Osteoblast (primary cell): ENCODE results near the gene KRTAP29-1. TPM values are rescaled to one million over a fixed set of nuclear protein-coding genes. Genes with fewer than 3 reads are reported as not detected.

ENCODE experiments used
- DNase-seq: peaks from one replicate; pipeline ENCODE4 v3.0.0; 2011; ENCODE audit warnings: low spot score, mixed read lengths; ENCODE audit not compliant: insufficient read length; ENCODE audit errors: missing footprints
- H2AFZ ChIP-seq: 2 replicates; pipeline ENCODE4 v1.6.0; 2011; ENCODE audit warnings: mild to moderate bottlenecking, low read length
- H3K27ac ChIP-seq: 2 replicates; pipeline ENCODE4 v1.5.1; 2011; ENCODE audit warnings: mild to moderate bottlenecking, low read depth, low read length, moderate library complexity
- H3K27me3 ChIP-seq: 2 replicates; pipeline ENCODE4 v1.6.0; 2012; ENCODE audit warnings: mild to moderate bottlenecking, control low read depth, inconsistent platforms, low read length, moderate library complexity; ENCODE audit not compliant: insufficient read depth
- H3K36me3 ChIP-seq: 2 replicates; pipeline ENCODE4 v1.5.1; 2011; ENCODE audit warnings: mild to moderate bottlenecking, low read length, control low read depth, moderate library complexity; ENCODE audit not compliant: insufficient read depth
- H3K4me1 ChIP-seq: 2 replicates; pipeline ENCODE4 v1.5.1; 2011; ENCODE audit warnings: mild to moderate bottlenecking, low read length, control low read depth, moderate library complexity; ENCODE audit not compliant: insufficient read depth
- H3K4me2 ChIP-seq: 2 replicates; pipeline ENCODE4 v1.6.0; 2011; ENCODE audit warnings: mild to moderate bottlenecking, low read length; ENCODE audit not compliant: insufficient read depth
- H3K4me3 ChIP-seq: fragments of 200-600 bp; sonication (generic); 3 replicates; pipeline ENCODE4 v1.5.1; 2012; ENCODE audit warnings: mild to moderate bottlenecking, low read length, inconsistent platforms; ENCODE audit not compliant: insufficient read depth
- H3K79me2 ChIP-seq: 2 replicates; pipeline ENCODE4 v1.6.0; 2012; ENCODE audit warnings: mild to moderate bottlenecking, low read length, control low read depth, inconsistent platforms; ENCODE audit not compliant: insufficient read depth
- H3K9me3 ChIP-seq: 2 replicates; pipeline ENCODE4 v1.5.1; 2011; ENCODE audit warnings: low read depth, low read length, control low read depth
- H4K20me1 ChIP-seq: 2 replicates; pipeline ENCODE4 v1.6.0; 2012; ENCODE audit warnings: mild to moderate bottlenecking, low read length, control low read depth; ENCODE audit not compliant: insufficient read depth
- CTCF ChIP-seq: IDR thresholded peaks from 2 replicates; pipeline ENCODE4 v1.5.1; 2011; ENCODE audit warnings: mild to moderate bottlenecking, low read depth, low read length, moderate library complexity; ENCODE audit errors: extremely low read depth
- total RNA-seq: library from RNA; depleted of rRNA; stranded (reverse); fragments of >200 nt; gene quantifications from 2 replicates; pipeline ENCODE4 v1.2.3, GENCODE V29; 2012

KRTAP29-1 gene
- total RNA-seq, 1 donor, result not detected

- peaks cover 1% of the 10 kb centered on the region for H3K9me3 ChIP-seq
- no peaks in the 10 kb centered on the region for H3K36me3 ChIP-seq
- DNase-seq, result no peak
- TF ChIP-seq CTCF, result no peak
- H3K4me2 ChIP-seq, result no peak overlapping the region
- no peaks in the 10 kb centered on the region for H3K27me3 ChIP-seq
- H4K20me1 ChIP-seq, result no peaks in the 10 kb centered on the region
- no peaks in the 10 kb centered on the region for H3K4me1 ChIP-seq
- H3K79me2 ChIP-seq, result no peaks in the 10 kb centered on the region
- peak overlapping the region; percentile 60 for H2AFZ ChIP-seq
- H3K4me3 ChIP-seq, result no peak overlapping the region
- no peak overlapping the region for H3K27ac ChIP-seq
These were observed 37.0 kb upstream of the KRTAP29-1 start for GRCh38 chr17:41339571-41340172.

GRCh38 chr17:41338961-41339485 lies 36.4 kb upstream of the KRTAP29-1 start:
- Histone ChIP-seq H3K9me3 (peaks cover 1% of the 10 kb centered on the region), H3K36me3 (no peaks in the 10 kb centered on the region), H4K20me1 (no peaks in the 10 kb centered on the region), H2AFZ (no peak overlapping the region), H3K4me1 (no peaks in the 10 kb centered on the region), H3K4me2 (no peak overlapping the region), H3K79me2 (no peaks in the 10 kb centered on the region), H3K27ac (no peak overlapping the region), H3K27me3 (no peaks in the 10 kb centered on the region), H3K4me3 (no peak overlapping the region)
- DNase-seq, result no peak
- TF ChIP-seq CTCF, result no peak

GRCh38 chr17:41335747-41336146 lies 33.1 kb upstream of the KRTAP29-1 start:
- Histone ChIP-seq H3K36me3 (no peaks in the 10 kb centered on the region), H3K27ac (no peak overlapping the region), H3K27me3 (no peaks in the 10 kb centered on the region), H3K79me2 (no peaks in the 10 kb centered on the region), H3K9me3 (no peaks in the 10 kb centered on the region), H3K4me3 (no peak overlapping the region), H4K20me1 (no peaks in the 10 kb centered on the region), H3K4me1 (no peaks in the 10 kb centered on the region), H2AFZ (no peak overlapping the region), H3K4me2 (no peak overlapping the region)
- TF ChIP-seq CTCF, result no peak
- no peak for DNase-seq

- Histone ChIP-seq H3K79me2 (no peaks in the 10 kb centered on the region), H3K9me3 (no peaks in the 10 kb centered on the region), H3K36me3 (no peaks in the 10 kb centered on the region), H4K20me1 (no peaks in the 10 kb centered on the region), H2AFZ (no peak overlapping the region), H3K4me3 (no peak overlapping the region), H3K4me2 (no peak overlapping the region), H3K27me3 (no peaks in the 10 kb centered on the region), H3K27ac (no peak overlapping the region), H3K4me1 (no peaks in the 10 kb centered on the region)
- no peak for TF ChIP-seq CTCF
- DNase-seq, result no peak
These were observed 32.0 kb upstream of the KRTAP29-1 start for GRCh38 chr17:41334385-41335305.
